ENCODE data around the gene DUSP22.

The DUSP22 gene

GRCh38 chr6:391559-392440 is 99.5 kb downstream of the DUSP22 start, which contains the start of gene IRF4:
Gene IRF4, plus strand, starts transcription at chr6:391752. Its CDS starts 1,401 bp downstream, at chr6:393153.
- ATAC-seq = no peak

GRCh38 chr6:392441-393390 is 100.4 kb downstream of the DUSP22 start:
- ATAC-seq = no peak; the same call in 2 of the 3 replicates
- TF ChIP-seq TOX (CRISPR knock-in tag; IDR thresholded peaks at IDR 0.05; ENCODE audit: borderline replicate concordance) (no peak), PATZ1 (CRISPR knock-in tag; IDR thresholded peaks at IDR 0.05; ENCODE audit: borderline replicate concordance) (no peak), RARB (CRISPR knock-in tag; IDR thresholded peaks at IDR 0.05) (no peak), OSR1 (CRISPR knock-in tag; IDR thresholded peaks at IDR 0.05) (no peak), ZNF565 (CRISPR knock-in tag; conservative IDR thresholded peaks at IDR 0.05; ENCODE audit: low read depth) (no peak), ESRRG (CRISPR knock-in tag; IDR thresholded peaks at IDR 0.05) (no peak), CREB5 (CRISPR knock-in tag; IDR thresholded peaks at IDR 0.05; ENCODE audit: low read depth) (no peak), TCF4 (CRISPR knock-in tag; IDR thresholded peaks at IDR 0.05; ENCODE audit: borderline replicate concordance) (no peak), ZFP30 (CRISPR knock-in tag; IDR thresholded peaks at IDR 0.05) (no peak), SNAI2 (CRISPR knock-in tag; IDR thresholded peaks at IDR 0.05) (no peak), TSHZ2 (CRISPR knock-in tag; IDR thresholded peaks at IDR 0.05) (no peak), PPARA (CRISPR knock-in tag; IDR thresholded peaks at IDR 0.05; ENCODE audit: borderline replicate concordance) (no peak), ISL1 (CRISPR knock-in tag; IDR thresholded peaks at IDR 0.05) (no peak), ZNF70 (CRISPR knock-in tag; IDR thresholded peaks at IDR 0.05) (no peak), BACH2 (CRISPR knock-in tag; IDR thresholded peaks at IDR 0.05; ENCODE audit: borderline replicate concordance) (no peak), GLIS3 (CRISPR knock-in tag; IDR thresholded peaks at IDR 0.05) (no peak)

More at GRCh38 chr6:391559-392440, 99.5 kb downstream of the DUSP22 start, which contains the start of gene IRF4:
- TF ChIP-seq CSDC2 (CRISPR knock-in tag; IDR thresholded peaks at IDR 0.05) (no peak), RARB (CRISPR knock-in tag; IDR thresholded peaks at IDR 0.05) (no peak), SNAI2 (CRISPR knock-in tag; IDR thresholded peaks at IDR 0.05) (no peak), ZNF565 (CRISPR knock-in tag; conservative IDR thresholded peaks at IDR 0.05; ENCODE audit: low read depth) (no peak), GLIS3 (CRISPR knock-in tag; IDR thresholded peaks at IDR 0.05) (no peak), CSRNP3 (CRISPR knock-in tag; IDR thresholded peaks at IDR 0.05) (no peak), CREB5 (CRISPR knock-in tag; IDR thresholded peaks at IDR 0.05; ENCODE audit: low read depth) (no peak), OSR1 (CRISPR knock-in tag; IDR thresholded peaks at IDR 0.05) (no peak), ZFP30 (CRISPR knock-in tag; IDR thresholded peaks at IDR 0.05) (no peak), TCF4 (CRISPR knock-in tag; IDR thresholded peaks at IDR 0.05; ENCODE audit: borderline replicate concordance) (no peak), PPARA (CRISPR knock-in tag; IDR thresholded peaks at IDR 0.05; ENCODE audit: borderline replicate concordance) (no peak), ISL1 (CRISPR knock-in tag; IDR thresholded peaks at IDR 0.05) (no peak), TOX (CRISPR knock-in tag; IDR thresholded peaks at IDR 0.05; ENCODE audit: borderline replicate concordance) (no peak), PATZ1 (CRISPR knock-in tag; IDR thresholded peaks at IDR 0.05; ENCODE audit: borderline replicate concordance) (no peak), ZNF8 (CRISPR knock-in tag; IDR thresholded peaks at IDR 0.05) (no peak)
